GM19023 (cell line): Measurements from ENCODE around the gene ACER3.
"Not testable (repeated sequence)": the region's sequence is repeated elsewhere in the genome, so short reads cannot be mapped to it uniquely, and the experiment has no call there.

Experiments used
- ATAC-seq: cut with Tn5 transposase; IDR thresholded peaks from one replicate; pipeline ENCODE4 v1.9.1; 2021; ENCODE audit warnings: mild to moderate bottlenecking, moderate library complexity; ENCODE audit not compliant: unreplicated experiment

Gene ACER3

GRCh38 chr11:76987203-76987602, 126.5 kb downstream of the ACER3 start:
- no peak for ATAC-seq

- no peak for ATAC-seq
These were observed 129.9 kb downstream of the ACER3 start for GRCh38 chr11:76990628-76991027.

GRCh38 chr11:76995081-76995576, 134.4 kb downstream of the ACER3 start:
- ATAC-seq = no peak

- no peak for ATAC-seq
These were observed 136.8 kb downstream of the ACER3 start for GRCh38 chr11:76997512-76997911.

- ATAC-seq = no peak
These were observed 138.9 kb downstream of the ACER3 start for GRCh38 chr11:76999597-76999996.

- ATAC-seq = no peak
These were observed 140.9 kb downstream of the ACER3 start for GRCh38 chr11:77001613-77002012.

GRCh38 chr11:77002776-77003175, 142.1 kb downstream of the ACER3 start:
- no peak for ATAC-seq

GRCh38 chr11:77003963-77004362, 143.2 kb downstream of the ACER3 start:
- no peak for ATAC-seq

- no peak for ATAC-seq
These were observed 148.9 kb downstream of the ACER3 start for GRCh38 chr11:77009533-77010160.

- no peak for ATAC-seq
These were observed 154.0 kb downstream of the ACER3 start for GRCh38 chr11:77014669-77015068.

- not testable (repeated sequence) for ATAC-seq
These were observed 157.7 kb downstream of the ACER3 start for GRCh38 chr11:77018396-77018924.

- ATAC-seq = no peak
These were observed 159.4 kb downstream of the ACER3 start for GRCh38 chr11:77019976-77020595.

- ATAC-seq = no peak
These were observed 160.0 kb downstream of the ACER3 start for GRCh38 chr11:77020734-77021133.

- no peak for ATAC-seq
These were observed 164.0 kb downstream of the ACER3 start for GRCh38 chr11:77024745-77025144.

GRCh38 chr11:77026221-77026620, 165.5 kb downstream of the ACER3 start:
- no peak for ATAC-seq

- no peak for ATAC-seq
These were observed 166.0 kb downstream of the ACER3 start for GRCh38 chr11:77026743-77027142.

GRCh38 chr11:77027275-77027674, 166.6 kb downstream of the ACER3 start:
- ATAC-seq = no peak

- ATAC-seq = no peak
These were observed 169.1 kb downstream of the ACER3 start for GRCh38 chr11:77029829-77030228.

- ATAC-seq = no peak
These were observed 170.2 kb downstream of the ACER3 start for GRCh38 chr11:77030834-77031414.

- no peak for ATAC-seq
These were observed 170.9 kb downstream of the ACER3 start for GRCh38 chr11:77031599-77031998.

- ATAC-seq = no peak
These were observed 174.3 kb downstream of the ACER3 start for GRCh38 chr11:77035039-77035438.

GRCh38 chr11:77035580-77035979, 174.9 kb downstream of the ACER3 start:
- ATAC-seq = no peak
